Activated CD8-positive, alpha-beta T cell treated with anti-CD3 and anti-CD28 coated beads, Interleukin-2, amount 10 ng/mL, durations not matched to agents 7 days and 5 days (primary cell): ENCODE results near the gene SUPT4H1. TPM values are rescaled to one million over a fixed set of nuclear protein-coding genes. Genes with fewer than 3 reads are reported as not detected.
A peak's percentile ranks its signal among the peaks of the same experiment; 100 is the strongest.

Experiments used
- ATAC-seq: fragments of 150-1000 bp; cut with Tn5 transposase; one replicate; pipeline ENCODE4 v1.10.0; 2021; ENCODE audit warnings: moderate library complexity
- CTCF ChIA-PET: fragments of 350-600 bp; sonication (Branson Sonifier 250); formaldehyde crosslinking; loops from one replicate; lab custom pipeline; 2021; ENCODE audit warnings: antibody characterized with exemption; lab: Charles Lee
- POLR2A ChIA-PET: fragments of 350-600 bp; sonication (Branson Sonifier 250); formaldehyde crosslinking; loops from one replicate; lab custom pipeline; 2021; ENCODE audit warnings: antibody characterized with exemption; lab: Charles Lee
- DNase-seq: peaks from one replicate; pipeline ENCODE4 v3.0.0-alpha.2; 2020
- H3K27ac Mint-ChIP-seq: one replicate; pipeline ENCODE4 v1.8.0; 2021; ENCODE audit warnings: mild to moderate bottlenecking, mixed read lengths
- H3K27me3 Mint-ChIP-seq: one replicate; pipeline ENCODE4 v1.8.0; 2021; ENCODE audit warnings: low read depth, mixed read lengths
- H3K36me3 Mint-ChIP-seq: one replicate; pipeline ENCODE4 v1.8.0; 2021; ENCODE audit warnings: low read depth, mixed read lengths
- H3K4me1 Mint-ChIP-seq: one replicate; pipeline ENCODE4 v1.8.0; 2021; ENCODE audit warnings: low read depth, mixed read lengths
- H3K4me3 Mint-ChIP-seq: one replicate; pipeline ENCODE4 v1.8.0; 2021; ENCODE audit warnings: mild to moderate bottlenecking, mixed read lengths
- H3K9me3 Mint-ChIP-seq: one replicate; pipeline ENCODE4 v1.8.0; 2022; ENCODE audit warnings: mixed read lengths; ENCODE audit not compliant: insufficient read depth
- total RNA-seq, 2 experiments: library from RNA; stranded (reverse); gene quantifications; one replicate each; pipeline ENCODE4 v1.2.3, GENCODE V29; 2021

SUPT4H1 gene
- total RNA-seq, 2 experiments from 2014 or later, result 75.2 to 90.8 TPM

- Mint-ChIP-seq H3K27ac (peak overlapping the region; percentile 92), H3K27me3 (peaks cover 6% of the 10 kb centered on the region), H3K9me3 (no peaks in the 10 kb centered on the region), H3K36me3 (peaks cover 61% of the 10 kb centered on the region), H3K4me3 (peak overlapping the region; percentile 99), H3K4me1 (peaks cover 25% of the 10 kb centered on the region)
- ChIA-PET CTCF (interaction anchor here (1.0 to 13.4 kb wide), 5 partner anchors 9 to 82 kb away, joined by 3 to 235 read pairs (median 101); partner anchors contain the start of genes RNF43 and SUPT4H1), POLR2A (interaction anchor here (0.6 to 28.8 kb wide), 12 partner anchors 4 to 1503 kb away, joined by 3 to 2649 read pairs (median 6); partner anchors contain the start of genes RNF43, SUPT4H1 and TSPOAP1)
- peak; percentile 71 for DNase-seq
- ATAC-seq, result no peak
Measured at GRCh38 chr17:58335061-58335731, 16.8 kb downstream of the SUPT4H1 start.

- DNase-seq, result no peak
- Mint-ChIP-seq H3K4me3 (peak overlapping the region; percentile 99), H3K27ac (peak overlapping the region; percentile 92), H3K27me3 (peaks cover 6% of the 10 kb centered on the region), H3K9me3 (no peaks in the 10 kb centered on the region), H3K4me1 (peaks cover 23% of the 10 kb centered on the region), H3K36me3 (peaks cover 59% of the 10 kb centered on the region)
- CTCF ChIA-PET, result interaction anchor here (1.8 to 10.3 kb wide), 3 partner anchors 10 to 18 kb away, joined by 8 to 165 read pairs (median 101); partner anchors contain the start of gene SUPT4H1
- no peak for ATAC-seq
- POLR2A ChIA-PET, result interaction anchor here (0.6 to 28.8 kb wide), 9 partner anchors 5 to 1503 kb away, joined by 3 to 2649 read pairs (median 7); partner anchors contain the start of genes RNF43, SRSF1, SUPT4H1 and TSPOAP1
Measured at GRCh38 chr17:58334661-58335060, 17.3 kb downstream of the SUPT4H1 start.

- Mint-ChIP-seq H3K4me3 (peak overlapping the region; percentile 99), H3K27me3 (peaks cover 6% of the 10 kb centered on the region), H3K9me3 (no peaks in the 10 kb centered on the region), H3K27ac (peak overlapping the region; percentile 92), H3K4me1 (peaks cover 27% of the 10 kb centered on the region), H3K36me3 (peaks cover 59% of the 10 kb centered on the region)
- POLR2A ChIA-PET, result interaction anchor here (0.6 to 28.8 kb wide), 7 partner anchors 5 to 327 kb away, joined by 3 to 2649 read pairs (median 5); partner anchors contain the start of genes SRSF1, SUPT4H1 and TSPOAP1
- DNase-seq (no peak), ATAC-seq (no peak)
- CTCF ChIA-PET, result interaction anchor here (1.8 to 10.3 kb wide), 3 partner anchors 11 to 18 kb away, joined by 8 to 165 read pairs (median 101); partner anchors contain the start of gene SUPT4H1
Measured at GRCh38 chr17:58334256-58334655, 17.7 kb downstream of the SUPT4H1 start.

- H3K9me3 Mint-ChIP-seq, result no peaks in the 10 kb centered on the region
- peaks cover 29% of the 10 kb centered on the region for H3K4me1 Mint-ChIP-seq
- ChIA-PET CTCF (interaction anchor here (0.8 to 10.3 kb wide), 4 partner anchors 11 to 84 kb away, joined by 3 to 165 read pairs (median 54); partner anchors contain the start of genes RNF43 and SUPT4H1), POLR2A (interaction anchor here (0.7 to 28.8 kb wide), 8 partner anchors 6 to 327 kb away, joined by 3 to 2649 read pairs (median 4); partner anchors contain the start of genes RNF43, SRSF1, SUPT4H1 and TSPOAP1)
- H3K27ac Mint-ChIP-seq, result peak overlapping the region; percentile 92
- ATAC-seq, result no peak
- DNase-seq, result peak; percentile 88
- peaks cover 6% of the 10 kb centered on the region for H3K27me3 Mint-ChIP-seq
- H3K4me3 Mint-ChIP-seq, result peak overlapping the region; percentile 99
- peaks cover 59% of the 10 kb centered on the region for H3K36me3 Mint-ChIP-seq
Measured at GRCh38 chr17:58333736-58334207, 18.2 kb downstream of the SUPT4H1 start.

GRCh38 chr17:58332778-58333735 is 18.9 kb downstream of the SUPT4H1 start:
- CTCF ChIA-PET, result interaction anchor here (0.8 to 10.3 kb wide), 9 partner anchors 7 to 85 kb away, joined by 3 to 165 read pairs (median 7); partner anchors contain the start of genes RNF43 and SUPT4H1
- H3K4me1 Mint-ChIP-seq, result peaks cover 35% of the 10 kb centered on the region

GRCh38 chr17:58331815-58332777 is 19.9 kb downstream of the SUPT4H1 start:
- H3K27me3 Mint-ChIP-seq, result peaks cover 8% of the 10 kb centered on the region
- DNase-seq (peak; percentile 97), ATAC-seq (peak; percentile 42)
- peak overlapping the region; percentile 99 for H3K4me3 Mint-ChIP-seq
- peak overlapping the region; percentile 92 for H3K27ac Mint-ChIP-seq
- H3K9me3 Mint-ChIP-seq, result no peaks in the 10 kb centered on the region
- H3K36me3 Mint-ChIP-seq, result peaks cover 52% of the 10 kb centered on the region
- CTCF ChIA-PET, result interaction anchor here (1.0 to 8.5 kb wide), 6 partner anchors 8 to 86 kb away, joined by 3 to 165 read pairs (median 6); partner anchors contain the start of gene RNF43
- peaks cover 43% of the 10 kb centered on the region for H3K4me1 Mint-ChIP-seq
- POLR2A ChIA-PET, result interaction anchor here (0.5 to 28.8 kb wide), 21 partner anchors 6 to 1511 kb away, joined by 3 to 2649 read pairs (median 5); partner anchors contain the start of genes RNF43, SUPT4H1 and TSPOAP1

More at GRCh38 chr17:58332778-58333735, 18.9 kb downstream of the SUPT4H1 start:
- DNase-seq (peak; percentile 82), ATAC-seq (peak; percentile 1)
- POLR2A ChIA-PET, result interaction anchor here (0.5 to 28.8 kb wide), 21 partner anchors 6 to 1510 kb away, joined by 3 to 2649 read pairs (median 4); partner anchors contain the start of genes RNF43, SRSF1, SUPT4H1 and TSPOAP1
- H3K27me3 Mint-ChIP-seq, result peaks cover 8% of the 10 kb centered on the region
- H3K36me3 Mint-ChIP-seq, result peaks cover 57% of the 10 kb centered on the region
- peak overlapping the region; percentile 92 for H3K27ac Mint-ChIP-seq
- peak overlapping the region; percentile 99 for H3K4me3 Mint-ChIP-seq
- no peaks in the 10 kb centered on the region for H3K9me3 Mint-ChIP-seq

- Mint-ChIP-seq H3K36me3 (peaks cover 52% of the 10 kb centered on the region), H3K27me3 (peaks cover 8% of the 10 kb centered on the region), H3K9me3 (no peaks in the 10 kb centered on the region), H3K4me3 (peak overlapping the region; percentile 99), H3K27ac (peak overlapping the region; percentile 92), H3K4me1 (peaks cover 39% of the 10 kb centered on the region)
- no peak for ATAC-seq
- ChIA-PET POLR2A (interaction anchor here (0.7 to 28.8 kb wide), 17 partner anchors 5 to 1498 kb away, joined by 3 to 2649 read pairs (median 5); partner anchors contain the start of genes RNF43, SUPT4H1 and TSPOAP1), CTCF (interaction anchor here (1.2 to 8.5 kb wide), 3 partner anchors 8 to 14 kb away, joined by 5 to 165 read pairs (median 15); no protein-coding TSS in a partner anchor)
- peak; percentile 87 for DNase-seq
Measured at GRCh38 chr17:58330997-58331814, 20.8 kb downstream of the SUPT4H1 start.

- Mint-ChIP-seq H3K27ac (peak overlapping the region; percentile 92), H3K36me3 (peaks cover 54% of the 10 kb centered on the region), H3K27me3 (peaks cover 8% of the 10 kb centered on the region), H3K4me1 (peaks cover 38% of the 10 kb centered on the region), H3K9me3 (no peaks in the 10 kb centered on the region), H3K4me3 (peak overlapping the region; percentile 99)
- POLR2A ChIA-PET, result interaction anchor here (0.7 to 28.8 kb wide), 11 partner anchors 5 to 1499 kb away, joined by 3 to 2649 read pairs (median 5); partner anchors contain the start of genes RNF43, SUPT4H1 and TSPOAP1
- no peak for ATAC-seq
- CTCF ChIA-PET, result interaction anchor here (1.2 to 8.5 kb wide), 3 partner anchors 9 to 14 kb away, joined by 5 to 165 read pairs (median 15); no protein-coding TSS in a partner anchor
- peak; percentile 58 for DNase-seq
Measured at GRCh38 chr17:58330538-58330996, 21.4 kb downstream of the SUPT4H1 start.
